SK-N-SH (cell line): ENCODE results near the gene SLC6A11. TPM values are rescaled to one million over a fixed set of nuclear protein-coding genes. Genes with fewer than 3 reads are reported as not detected.

Experiments used
- CTCF ChIA-PET: fragments of 300-600, 350-600 bp; formaldehyde crosslinking; extraction: SDS; loops from one replicate; lab custom pipeline; 2021; lab: Yijun Ruan, JAX
- POLR2A ChIA-PET: fragments of 350-600 bp; sonication (Branson Sonifier 250); formaldehyde crosslinking; extraction: SDS; loops from one replicate; lab custom pipeline; 2020; ENCODE audit warnings: antibody characterized with exemption, inconsistent platforms; lab: Yijun Ruan, JAX
- DNase-seq: peaks from one replicate; pipeline ENCODE4 v3.0.0; 2012
- H2AFZ ChIP-seq: fragments of 200-600 bp; sonication (generic); 2 replicates; pipeline ENCODE4 v1.8.1; 2016; ENCODE audit warnings: antibody characterized with exemption, mild to moderate bottlenecking, low read depth
- H3F3A ChIP-seq: fragments of 200-600 bp; sonication (generic); replicated peaks from 2 replicates; pipeline ENCODE3; 2016; ENCODE audit warnings: antibody characterized with exemption, mild to moderate bottlenecking; ENCODE audit not compliant: insufficient read depth
- H3K27ac ChIP-seq, 2 experiments: fragments of 200-500 bp in 1 of 2; fragments of 200-600 bp in 1 of 2; sonication (Bioruptor generic) in 1 of 2; sonication (generic), shearing (Covaris generic) in 1 of 2; 2 replicates each; pipeline versions ENCODE4 v1.5.1 to v1.6.1; 2014 to 2016; ENCODE audit warnings: low read depth in 2 of 2, inconsistent platforms in 1 of 2, low read length in 1 of 2, mild to moderate bottlenecking in 1 of 2, mixed read lengths in 1 of 2
- H3K27me3 ChIP-seq: fragments of 200-600 bp; sonication (generic), shearing (Covaris generic); 2 replicates; pipeline ENCODE4 v1.6.1; 2016; ENCODE audit warnings: mixed run types; ENCODE audit not compliant: insufficient read depth
- H3K36me3 ChIP-seq, 2 experiments: fragments of 200-500 bp in 1 of 2; fragments of 200-600 bp in 1 of 2; sonication (Bioruptor generic) in 1 of 2; sonication (generic) in 1 of 2; replicated peaks in 1 of 2; 2 replicates each; pipeline versions ENCODE3 to v1.5.1; 2014 to 2016; ENCODE audit warnings: low read length in 1 of 2, mild to moderate bottlenecking in 1 of 2; ENCODE audit not compliant: insufficient read depth in 2 of 2, control insufficient read depth in 1 of 2
- H3K4me1 ChIP-seq, 2 experiments: fragments of 200-500 bp in 1 of 2; fragments of 200-600 bp in 1 of 2; sonication (Bioruptor generic) in 1 of 2; sonication (generic), shearing (Covaris generic) in 1 of 2; 2 replicates each; pipeline versions ENCODE4 v1.5.1 to v1.6.1; 2014 to 2016; ENCODE audit warnings: low read depth in 1 of 2, low read length in 1 of 2, mixed run types in 1 of 2; ENCODE audit not compliant: insufficient read depth in 2 of 2, control insufficient read depth in 1 of 2
- H3K4me2 ChIP-seq: fragments of 200-600 bp; sonication (generic), shearing (Covaris generic); 2 replicates; pipeline ENCODE4 v1.6.1; 2017; ENCODE audit warnings: mixed run types
- H3K4me3 ChIP-seq, 2 experiments: fragments of 200-500 bp in 1 of 2; fragments of 200-600 bp in 1 of 2; sonication (Bioruptor generic) in 1 of 2; sonication (generic), shearing (Covaris generic) in 1 of 2; 2 replicates each; pipeline versions ENCODE4 v1.5.1 to v1.8.1; 2014 to 2016; ENCODE audit warnings: low read depth in 2 of 2, inconsistent platforms in 1 of 2, low read length in 1 of 2, mild to moderate bottlenecking in 1 of 2, mixed read lengths in 1 of 2, moderate library complexity in 1 of 2
- H3K79me2 ChIP-seq: fragments of 200-600 bp; sonication (generic); 2 replicates; pipeline ENCODE4 v1.8.1; 2017; ENCODE audit warnings: mild to moderate bottlenecking; ENCODE audit not compliant: insufficient read depth
- H3K9ac ChIP-seq: fragments of 200-600 bp; sonication (generic); 2 replicates; pipeline ENCODE4 v1.6.1; 2017; ENCODE audit warnings: mixed run types
- H3K9me2 ChIP-seq: fragments of 200-600 bp; sonication (generic); 2 replicates; pipeline ENCODE4 v1.6.1; 2017; ENCODE audit warnings: mixed run types
- H3K9me3 ChIP-seq: fragments of 200-600 bp; sonication (generic); 2 replicates; pipeline ENCODE4 v1.6.1; 2017; ENCODE audit warnings: mixed run types, mild to moderate bottlenecking, moderate library complexity
- H4K20me1 ChIP-seq: fragments of 200-600 bp; sonication (generic); 2 replicates; pipeline ENCODE4 v1.6.1; 2017; ENCODE audit warnings: mild to moderate bottlenecking, mixed run types; ENCODE audit not compliant: insufficient read depth
- CTCF ChIP-seq: fragments of 200-600 bp; sonication (generic); IDR thresholded peaks from 2 replicates; pipeline ENCODE4 v1.6.1; 2017; ENCODE audit warnings: antibody characterized with exemption, mild to moderate bottlenecking, moderate library complexity
- EP300 ChIP-seq, 2 experiments: IDR thresholded peaks; 2 replicates each; pipeline versions ENCODE4 v1.4.0 to v1.6.1; 2012; ENCODE audit warnings: borderline replicate concordance in 1 of 2, low read depth in 1 of 2, low read length in 1 of 2
- EZH2phosphoT487 ChIP-seq: fragments of 200-600 bp; sonication (generic); IDR thresholded peaks from 2 replicates; pipeline ENCODE4 v1.6.1; 2017; ENCODE audit warnings: low read depth, mixed run types, mild to moderate bottlenecking, antibody characterized with exemption, moderate library complexity, borderline replicate concordance
- FOSL2 ChIP-seq: IDR thresholded peaks from 2 replicates; pipeline ENCODE4 v1.4.0; 2012; ENCODE audit warnings: low read depth, mild to moderate bottlenecking, moderate library complexity, borderline replicate concordance
- FOXJ3 ChIP-seq: sonication (generic); formaldehyde crosslinking; IDR thresholded peaks from 2 replicates; pipeline ENCODE4 v1.5.1; 2020; ENCODE audit warnings: mild to moderate bottlenecking, missing genetic modification reagents
- FOXM1 ChIP-seq: IDR thresholded peaks from 2 replicates; pipeline ENCODE4 v1.4.0; 2012; ENCODE audit warnings: low read depth, mild to moderate bottlenecking
- GABPA ChIP-seq: IDR thresholded peaks from 2 replicates; pipeline ENCODE4 v1.4.0; 2012; ENCODE audit warnings: low read depth, mild to moderate bottlenecking
- IRF3 ChIP-seq: fragments of 150-350 bp; IDR thresholded peaks from 2 replicates; pipeline ENCODE4 v1.6.1; 2016; ENCODE audit warnings: mild to moderate bottlenecking, low read depth, low read length
- JUND ChIP-seq: IDR thresholded peaks from 2 replicates; pipeline ENCODE4 v1.4.0; 2012
- MEF2A ChIP-seq: IDR thresholded peaks from 2 replicates; pipeline ENCODE4 v1.4.0; 2012; ENCODE audit warnings: low read depth, borderline replicate concordance
- MXI1 ChIP-seq: IDR thresholded peaks from 2 replicates; pipeline ENCODE4 v1.6.1; 2012; ENCODE audit warnings: mild to moderate bottlenecking, low read depth, low read length, improper control_type of control experiment
- RCOR1 ChIP-seq: fragments of 150-350 bp; IDR thresholded peaks from 2 replicates; pipeline ENCODE4 v1.6.1; 2017; ENCODE audit warnings: antibody characterized with exemption, low read length
- REST ChIP-seq: IDR thresholded peaks from 2 replicates; pipeline ENCODE4 v1.6.1; 2012; ENCODE audit warnings: mild to moderate bottlenecking, low read depth, low read length, moderate library complexity
- RXRA ChIP-seq: IDR thresholded peaks from 2 replicates; pipeline ENCODE4 v1.4.0; 2012; ENCODE audit warnings: low read depth, mild to moderate bottlenecking, borderline replicate concordance
- TCF12 ChIP-seq: IDR thresholded peaks from 2 replicates; pipeline ENCODE4 v1.4.0; 2012
- TEAD4 ChIP-seq: IDR thresholded peaks from 2 replicates; pipeline ENCODE4 v1.4.0; 2012; ENCODE audit warnings: mild to moderate bottlenecking, borderline replicate concordance; ENCODE audit not compliant: insufficient read depth
- ZBTB33 ChIP-seq: IDR thresholded peaks from 2 replicates; pipeline ENCODE4 v1.4.0; 2012; ENCODE audit warnings: low read depth, borderline replicate concordance
- WGBS: methylation state at CpG from one replicate; pipeline ENCODE4 v1.1.6; 2017; ENCODE audit warnings: low lambda C conversion rate; 5-methylcytosine and 5-hydroxymethylcytosine counted together
- polyA plus RNA-seq, 3 experiments: library from polyadenylated mRNA; depleted of rRNA; stranded (reverse); fragments of >200 nt; gene quantifications; 2 replicates each; pipeline ENCODE4 v1.2.3, GENCODE V29; 2012
- TF ChIP-seq, protein P1 (sequence below): fragments of 150-350 bp; IDR thresholded peaks from 2 replicates; pipeline ENCODE4 v1.6.1; 2017; ENCODE audit warnings: antibody characterized with exemption, low read length, low read depth, borderline replicate concordance
- TF ChIP-seq, protein P2 (sequence below): IDR thresholded peaks from 2 replicates; pipeline ENCODE4; 2012

The SLC6A11 gene
- polyA plus RNA-seq, 1 of the 3 experiments (the other 2 are of a cell fraction): 0.03 TPM

GRCh38 chr3:10839167-10839566 is 23.1 kb downstream of the SLC6A11 start:
- Histone ChIP-seq H3K79me2 (no peaks in the 10 kb centered on the region), H4K20me1 (no peaks in the 10 kb centered on the region), H3K4me1 (no peaks in the 10 kb centered on the region; a peak in 1 of 4 replicates), H3K4me2 (no peak overlapping the region), H3K4me3 (no peak overlapping the region), H3K9me2 (no peaks in the 10 kb centered on the region), H3K36me3 (no peaks in the 10 kb centered on the region), H3K27me3 (no peaks in the 10 kb centered on the region), H2AFZ (no peak overlapping the region), H3K9me3 (no peaks in the 10 kb centered on the region), H3K27ac (no peak overlapping the region), H3F3A (no peaks in the 10 kb centered on the region), H3K9ac (no peak overlapping the region)
- WGBS: 13% methylated on average over 4 of the region's 4 CpGs
- no peak for TF ChIP-seq ZBTB33
- TF ChIP-seq GABPA: no peak
- TF ChIP-seq MXI1: no peak
- TF ChIP-seq, protein P1, sequence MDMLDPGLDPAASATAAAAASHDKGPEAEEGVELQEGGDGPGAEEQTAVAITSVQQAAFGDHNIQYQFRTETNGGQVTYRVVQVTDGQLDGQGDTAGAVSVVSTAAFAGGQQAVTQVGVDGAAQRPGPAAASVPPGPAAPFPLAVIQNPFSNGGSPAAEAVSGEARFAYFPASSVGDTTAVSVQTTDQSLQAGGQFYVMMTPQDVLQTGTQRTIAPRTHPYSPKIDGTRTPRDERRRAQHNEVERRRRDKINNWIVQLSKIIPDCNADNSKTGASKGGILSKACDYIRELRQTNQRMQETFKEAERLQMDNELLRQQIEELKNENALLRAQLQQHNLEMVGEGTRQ: no peak
- TF ChIP-seq REST: no peak
- TF ChIP-seq FOXJ3 (CRISPR knock-in tag): no peak
- no peak for TF ChIP-seq IRF3
- TF ChIP-seq FOXM1: no peak
- TF ChIP-seq MEF2A: no peak
- no peak for TF ChIP-seq CTCF
- no peak for TF ChIP-seq TCF12
- TF ChIP-seq, protein P2, sequence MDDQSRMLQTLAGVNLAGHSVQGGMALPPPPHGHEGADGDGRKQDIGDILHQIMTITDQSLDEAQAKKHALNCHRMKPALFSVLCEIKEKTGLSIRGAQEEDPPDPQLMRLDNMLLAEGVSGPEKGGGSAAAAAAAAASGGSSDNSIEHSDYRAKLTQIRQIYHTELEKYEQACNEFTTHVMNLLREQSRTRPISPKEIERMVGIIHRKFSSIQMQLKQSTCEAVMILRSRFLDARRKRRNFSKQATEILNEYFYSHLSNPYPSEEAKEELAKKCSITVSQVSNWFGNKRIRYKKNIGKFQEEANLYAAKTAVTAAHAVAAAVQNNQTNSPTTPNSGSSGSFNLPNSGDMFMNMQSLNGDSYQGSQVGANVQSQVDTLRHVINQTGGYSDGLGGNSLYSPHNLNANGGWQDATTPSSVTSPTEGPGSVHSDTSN: no peak
- no peak for TF ChIP-seq RXRA
- no peak for TF ChIP-seq JUND
- TF ChIP-seq FOSL2: no peak
- no peak for TF ChIP-seq TEAD4
- no peak for TF ChIP-seq EP300 (IDR thresholded peaks at IDR 0.05; ENCODE audit: borderline replicate concordance in 1 of 2, low read depth in 1 of 2, low read length in 1 of 2)
- TF ChIP-seq RCOR1: no peak
- TF ChIP-seq EZH2phosphoT487: no peak
- CTCF ChIA-PET: no interaction called here
- DNase-seq: no peak
- POLR2A ChIA-PET: no interaction called here
